Activated CD8-positive, alpha-beta memory T cell treated with anti-CD3 and anti-CD28 coated beads for 36 hours (primary cell): Measurements from ENCODE around the gene ACSL6. TPM values are rescaled to one million over a fixed set of nuclear protein-coding genes. Genes with fewer than 3 reads are reported as not detected.

Source experiments
- CTCF ChIA-PET: fragments of 350-600 bp; sonication (Branson Sonifier 250); formaldehyde crosslinking; loops from one replicate; lab custom pipeline; 2021; ENCODE audit warnings: antibody characterized with exemption; lab: Charles Lee
- POLR2A ChIA-PET: fragments of 350-600 bp; sonication (Branson Sonifier 250); formaldehyde crosslinking; loops from one replicate; lab custom pipeline; 2021; ENCODE audit warnings: antibody characterized with exemption; lab: Charles Lee
- total RNA-seq, 2 experiments: library from RNA; stranded (reverse); gene quantifications; one replicate each; pipeline ENCODE4 v1.2.3, GENCODE V29; 2021

Gene ACSL6
- total RNA-seq, 2 experiments from 2014 or later = 20.9 to 23.4 TPM

DNA sequence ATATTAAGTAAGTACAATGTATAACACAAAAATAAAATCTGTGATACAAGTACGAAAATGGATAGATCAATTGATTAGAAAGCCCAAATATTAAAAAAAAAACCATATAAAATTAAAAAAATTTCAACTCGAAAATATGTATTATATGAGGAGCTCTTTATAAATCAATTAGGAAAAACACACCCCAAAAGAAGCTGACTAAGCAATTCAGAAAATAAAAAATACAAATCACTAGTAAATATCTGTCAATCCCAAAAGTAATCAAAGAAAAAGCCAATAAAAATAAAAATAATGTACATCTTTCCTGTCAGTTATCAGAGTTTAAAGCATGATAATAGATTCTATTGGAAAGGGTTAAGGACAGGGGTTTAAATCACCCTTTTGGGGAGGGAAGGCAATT is 10.2 kb upstream of the ACSL6 start:
- ChIA-PET POLR2A (no interaction called here), CTCF (no interaction called here)

- POLR2A ChIA-PET = no interaction called here
- CTCF ChIA-PET = no interaction called here
Observed at GRCh38 chr5:132020568-132021339, 9.3 kb upstream of the ACSL6 start.

DNA sequence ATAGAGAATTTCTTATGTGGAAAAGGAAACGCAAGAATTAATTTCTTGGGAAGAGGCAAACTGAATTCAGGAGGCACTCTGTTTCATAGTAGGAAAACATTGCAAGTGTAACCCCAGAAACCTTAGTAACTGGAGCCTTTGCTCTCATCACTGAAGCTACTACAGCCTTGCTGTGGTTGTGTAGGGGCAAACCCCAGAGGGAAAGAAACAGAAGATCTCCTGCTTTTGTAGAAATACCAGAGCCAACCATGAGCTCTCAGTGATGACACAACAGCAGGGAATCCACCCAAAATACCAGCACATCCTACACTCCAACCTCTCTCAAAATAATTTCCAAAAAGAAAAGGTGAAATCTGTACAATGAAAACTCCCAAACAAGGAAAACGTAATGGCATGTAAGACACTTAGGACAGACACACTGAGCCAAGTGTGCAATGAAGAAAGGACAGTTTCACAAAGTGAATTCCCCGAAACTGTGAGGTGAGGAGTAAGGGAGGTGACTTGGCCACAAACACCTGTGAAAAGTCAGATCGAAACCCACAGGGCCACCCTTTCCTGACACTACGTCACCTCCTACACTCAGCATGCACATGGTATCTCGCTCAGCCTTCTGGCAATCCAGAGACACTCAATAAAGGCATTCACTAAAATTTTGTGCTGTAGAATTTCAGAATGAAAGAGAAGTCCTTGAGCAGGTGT is 8.5 kb upstream of the ACSL6 start:
- ChIA-PET CTCF (interaction anchor here (1.0 kb wide), 1 partner anchor 12 kb away, joined by 3 read pairs; no protein-coding TSS in a partner anchor), POLR2A (interaction anchor here (0.7 to 0.8 kb wide), 2 partner anchors 43 to 60 kb away, joined by 4 read pairs; no protein-coding TSS in a partner anchor)

GRCh38 chr5:132019337-132019736 is 7.9 kb upstream of the ACSL6 start:
- ChIA-PET POLR2A (interaction anchor here (0.7 to 0.8 kb wide), 2 partner anchors 43 to 59 kb away, joined by 4 read pairs; no protein-coding TSS in a partner anchor), CTCF (interaction anchor here (1.0 kb wide), 1 partner anchor 11 kb away, joined by 3 read pairs; no protein-coding TSS in a partner anchor)

GRCh38 chr5:132017738-132018625 is 6.5 kb upstream of the ACSL6 start:
- ChIA-PET POLR2A (no interaction called here), CTCF (interaction anchor here (0.8 to 1.1 kb wide), 2 partner anchors 9 to 11 kb away, joined by 3 read pairs; no protein-coding TSS in a partner anchor)

- ChIA-PET POLR2A (no interaction called here), CTCF (interaction anchor here (0.8 to 1.1 kb wide), 2 partner anchors 8 to 10 kb away, joined by 3 read pairs; no protein-coding TSS in a partner anchor)
Observed at GRCh38 chr5:132017316-132017715, 5.9 kb upstream of the ACSL6 start.

DNA sequence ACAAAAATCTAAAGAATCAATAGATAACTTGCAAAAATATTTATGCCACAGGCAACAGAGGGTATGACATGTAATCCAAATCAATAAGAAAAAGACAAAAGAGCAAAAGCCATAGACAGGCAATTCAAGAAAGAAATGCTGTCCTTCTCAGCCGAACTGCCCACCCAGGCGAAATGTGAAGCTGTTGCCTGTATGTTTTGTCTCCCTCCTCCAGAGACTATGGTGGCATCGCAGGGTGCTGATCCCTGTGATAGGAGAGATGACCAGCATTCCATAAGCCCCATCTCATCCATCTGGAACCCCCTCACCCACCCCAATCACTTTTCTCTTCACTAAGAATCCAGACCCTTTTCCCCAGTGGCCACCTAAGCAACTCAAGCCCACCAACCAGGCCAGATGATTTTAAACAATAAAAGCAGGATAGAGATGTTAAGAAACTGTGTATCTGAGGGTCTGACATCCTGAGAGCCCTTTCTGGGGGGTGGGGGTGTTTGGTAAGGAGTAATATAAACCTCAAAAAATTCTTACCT is 5.3 kb upstream of the ACSL6 start:
- CTCF ChIA-PET = interaction anchor here (1.1 kb wide), 1 partner anchor 10 kb away, joined by 3 read pairs; no protein-coding TSS in a partner anchor
- POLR2A ChIA-PET = no interaction called here

DNA sequence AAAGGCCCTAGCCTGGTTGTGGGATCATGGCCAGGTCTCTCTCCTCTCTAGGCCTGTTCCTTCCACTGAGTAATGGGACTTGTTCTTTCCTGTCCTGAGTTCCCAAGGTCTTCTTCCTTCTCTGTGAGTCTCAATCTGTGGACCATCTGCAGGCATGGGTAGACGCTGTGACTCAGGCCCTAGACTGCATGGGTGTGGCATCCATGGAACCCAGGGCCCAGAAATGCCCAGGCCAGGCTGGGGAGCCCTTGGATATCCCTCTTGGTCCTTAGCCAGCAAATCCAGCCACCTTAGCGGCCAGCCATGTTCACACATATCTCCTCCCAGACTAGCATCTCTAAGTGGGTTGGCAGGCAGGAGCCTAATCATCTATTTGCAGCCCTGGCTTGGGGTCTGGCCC is 2.3 kb upstream of the ACSL6 start:
- CTCF ChIA-PET = no interaction called here
- POLR2A ChIA-PET = no interaction called here

GRCh38 chr5:132013006-132013689 is 1.7 kb upstream of the ACSL6 start:
- ChIA-PET POLR2A (no interaction called here), CTCF (interaction anchor here (0.6 kb wide), 1 partner anchor 50 kb away, joined by 3 read pairs; no protein-coding TSS in a partner anchor)

- ChIA-PET POLR2A (no interaction called here), CTCF (no interaction called here)
Observed at GRCh38 chr5:132012371-132013005, 1.0 kb upstream of the ACSL6 start.

DNA sequence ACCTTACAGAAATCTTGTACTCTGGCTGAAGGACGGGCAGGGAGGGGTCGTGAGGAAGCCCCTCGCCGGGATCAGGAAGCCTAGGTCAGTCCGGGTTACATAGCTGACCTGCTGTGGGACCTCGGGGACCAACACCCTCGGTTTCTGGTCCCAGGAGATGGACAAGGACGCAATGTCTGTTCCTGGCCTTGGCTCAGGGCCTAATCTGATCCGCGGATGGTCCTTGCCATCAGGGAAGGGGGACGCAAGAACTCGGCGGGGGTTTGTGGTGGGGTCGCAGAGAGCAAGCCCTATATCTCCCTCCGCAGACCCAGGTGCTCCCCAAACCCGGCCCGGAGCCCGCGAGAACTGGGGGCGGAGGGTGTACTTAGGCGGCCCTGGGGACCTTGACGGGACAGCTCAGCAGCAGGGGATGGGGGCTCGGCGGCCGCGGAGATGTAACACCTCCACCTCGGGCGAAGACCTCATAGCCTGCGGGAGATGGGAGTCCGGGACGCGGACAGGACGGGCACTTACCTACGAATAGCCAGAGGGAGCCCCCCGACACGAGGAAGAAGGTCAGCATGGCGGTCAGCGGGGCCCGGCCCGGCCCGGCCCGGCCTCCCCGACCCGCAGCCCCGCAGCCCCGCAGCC is 353 bp downstream of the ACSL6 start:
- ChIA-PET CTCF (no interaction called here), POLR2A (no interaction called here)

GRCh38 chr5:132010645-132010988 is 841 bp downstream of the ACSL6 start:
- POLR2A ChIA-PET = no interaction called here
- CTCF ChIA-PET = no interaction called here

- ChIA-PET CTCF (interaction anchor here (0.7 to 4.1 kb wide), 4 partner anchors 8 to 199 kb away, joined by 3 to 19 read pairs (median 6); no protein-coding TSS in a partner anchor), POLR2A (no interaction called here)
Observed at GRCh38 chr5:132009706-132010405, 1.6 kb downstream of the ACSL6 start.

DNA sequence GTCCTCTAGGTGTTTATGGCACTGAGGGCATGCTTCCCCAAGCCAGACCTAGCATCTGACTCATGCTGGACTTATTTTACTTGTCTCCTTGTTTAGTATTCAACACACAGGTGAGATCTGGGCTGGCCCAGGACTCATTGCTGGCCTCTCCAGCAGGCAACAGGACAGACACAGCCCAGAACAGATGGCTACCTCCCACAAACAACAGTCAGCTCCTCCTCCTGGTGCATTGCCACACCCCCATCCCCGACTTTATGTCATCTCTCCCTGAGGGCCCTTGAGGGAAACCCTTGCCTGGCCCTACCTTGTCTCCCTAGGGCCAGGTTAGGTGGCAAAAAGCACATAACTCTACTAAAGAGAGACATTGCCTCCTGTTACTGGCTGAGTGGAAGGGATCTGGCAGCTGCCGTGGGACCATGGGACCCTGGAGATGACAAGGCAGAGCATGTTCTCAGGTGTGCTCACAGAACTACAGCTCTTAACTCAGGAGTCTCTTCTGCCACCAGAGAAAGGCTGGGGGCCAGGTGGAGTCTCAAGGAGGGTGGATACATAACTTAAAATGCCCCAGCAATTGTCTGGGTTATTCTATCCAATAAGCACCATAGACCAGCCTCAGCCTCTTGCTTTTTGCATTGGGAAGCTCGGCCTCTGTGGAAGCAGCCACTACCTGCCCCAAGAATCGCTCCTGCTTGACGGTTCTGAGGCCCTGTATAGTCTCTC is 2.3 kb downstream of the ACSL6 start:
- CTCF ChIA-PET = interaction anchor here (0.7 to 4.1 kb wide), 8 partner anchors 9 to 420 kb away, joined by 3 to 19 read pairs (median 6); no protein-coding TSS in a partner anchor
- POLR2A ChIA-PET = no interaction called here

DNA sequence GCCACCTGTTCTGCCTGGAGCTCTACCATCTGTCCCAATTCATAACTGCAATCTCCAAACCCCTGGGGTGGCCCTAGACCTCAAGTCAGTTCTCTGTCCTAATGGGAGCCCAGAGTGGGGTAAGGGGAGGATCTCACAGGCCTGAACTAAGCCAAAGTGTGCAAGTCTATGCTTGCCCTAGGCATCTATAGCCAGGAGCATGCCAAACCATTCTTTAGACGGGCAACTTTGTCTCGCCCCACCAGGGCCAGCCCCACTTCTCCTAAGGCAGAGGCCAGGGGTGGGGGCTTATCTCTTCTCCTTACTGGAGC is 3.3 kb downstream of the ACSL6 start:
- POLR2A ChIA-PET = no interaction called here

More for the DNA sequence above, 3.3 kb downstream of the ACSL6 start:
- CTCF ChIA-PET = interaction anchor here (0.5 to 4.1 kb wide), 14 partner anchors 10 to 485 kb away, joined by 3 to 19 read pairs (median 4); no protein-coding TSS in a partner anchor
